ENCODE results near the gene SLC12A8.

Gene SLC12A8

GRCh38 chr3:125177746-125178145 lies 34.8 kb downstream of the SLC12A8 start:
- TF ChIP-seq, protein P1, sequence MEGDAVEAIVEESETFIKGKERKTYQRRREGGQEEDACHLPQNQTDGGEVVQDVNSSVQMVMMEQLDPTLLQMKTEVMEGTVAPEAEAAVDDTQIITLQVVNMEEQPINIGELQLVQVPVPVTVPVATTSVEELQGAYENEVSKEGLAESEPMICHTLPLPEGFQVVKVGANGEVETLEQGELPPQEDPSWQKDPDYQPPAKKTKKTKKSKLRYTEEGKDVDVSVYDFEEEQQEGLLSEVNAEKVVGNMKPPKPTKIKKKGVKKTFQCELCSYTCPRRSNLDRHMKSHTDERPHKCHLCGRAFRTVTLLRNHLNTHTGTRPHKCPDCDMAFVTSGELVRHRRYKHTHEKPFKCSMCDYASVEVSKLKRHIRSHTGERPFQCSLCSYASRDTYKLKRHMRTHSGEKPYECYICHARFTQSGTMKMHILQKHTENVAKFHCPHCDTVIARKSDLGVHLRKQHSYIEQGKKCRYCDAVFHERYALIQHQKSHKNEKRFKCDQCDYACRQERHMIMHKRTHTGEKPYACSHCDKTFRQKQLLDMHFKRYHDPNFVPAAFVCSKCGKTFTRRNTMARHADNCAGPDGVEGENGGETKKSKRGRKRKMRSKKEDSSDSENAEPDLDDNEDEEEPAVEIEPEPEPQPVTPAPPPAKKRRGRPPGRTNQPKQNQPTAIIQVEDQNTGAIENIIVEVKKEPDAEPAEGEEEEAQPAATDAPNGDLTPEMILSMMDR (IDR thresholded peaks at IDR 0.05; ENCODE audit: low read depth, low read length): no peak
- H3K4me3 ChIP-seq (ENCODE audit: low read depth, low read length): no peak overlapping the region

DNA sequence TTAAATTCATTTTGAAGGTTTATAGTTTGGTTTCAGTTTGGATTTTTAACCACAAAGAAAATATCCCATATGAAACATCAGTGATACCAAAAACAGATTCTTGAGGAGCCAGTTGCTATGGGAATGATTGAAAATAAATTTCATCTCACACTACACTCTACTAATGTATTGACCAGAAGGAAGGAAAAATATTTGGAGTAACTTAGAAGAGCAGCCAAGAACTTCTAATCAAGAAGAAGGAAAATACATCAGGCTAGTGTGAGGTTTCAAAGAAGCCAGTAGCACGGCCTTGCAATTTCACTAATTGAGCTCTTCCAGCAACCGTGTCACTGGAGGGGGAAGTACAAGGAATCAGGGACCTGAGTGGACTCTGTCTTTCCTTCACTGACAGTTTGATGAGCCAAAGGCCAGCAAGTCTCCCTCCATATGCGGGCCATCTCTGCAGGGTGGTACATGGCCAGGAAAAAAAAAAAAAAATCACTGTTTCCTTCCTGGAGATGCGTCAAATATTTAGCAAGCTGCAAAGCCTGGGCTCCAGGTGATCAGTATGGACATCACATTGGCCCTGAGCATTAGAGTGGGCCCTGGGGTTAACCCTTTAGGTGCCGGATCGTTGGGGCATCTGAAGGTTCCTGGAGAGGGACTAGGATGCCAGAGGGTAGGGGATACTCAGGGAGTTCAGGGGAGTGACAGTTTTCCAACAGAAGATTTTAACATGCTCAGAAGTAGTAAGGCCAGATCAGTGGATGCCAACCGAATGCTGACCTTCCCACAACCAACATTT lies 37.1 kb downstream of the SLC12A8 start:
- TF ChIP-seq, protein P1 (IDR thresholded peaks at IDR 0.05; ENCODE audit: low read depth, low read length): no peak
- H3K4me3 ChIP-seq (ENCODE audit: low read depth, low read length): no peak overlapping the region

DNA sequence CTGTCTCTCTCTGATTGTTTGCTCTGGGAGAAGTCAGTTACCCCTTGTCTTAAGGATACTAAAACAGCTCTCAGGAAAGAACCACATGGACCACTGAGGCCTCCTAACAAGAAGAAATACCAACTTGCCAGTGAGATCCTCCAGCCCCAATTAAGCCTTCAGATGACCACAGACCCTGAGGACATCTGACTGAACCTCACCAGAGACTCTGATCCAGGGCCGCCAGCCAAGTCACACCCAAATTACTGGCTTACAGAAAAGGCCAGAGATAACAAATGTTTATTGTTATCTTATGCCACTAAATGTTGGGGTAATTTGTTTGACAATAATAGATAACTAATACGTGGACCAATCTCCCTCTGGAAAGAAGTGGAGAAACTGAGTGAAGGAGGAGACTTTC lies 40.2 kb downstream of the SLC12A8 start:
- TF ChIP-seq, protein P1 (IDR thresholded peaks at IDR 0.05; ENCODE audit: low read depth, low read length): no peak
- H3K4me3 ChIP-seq (ENCODE audit: low read depth, low read length): no peak overlapping the region

DNA sequence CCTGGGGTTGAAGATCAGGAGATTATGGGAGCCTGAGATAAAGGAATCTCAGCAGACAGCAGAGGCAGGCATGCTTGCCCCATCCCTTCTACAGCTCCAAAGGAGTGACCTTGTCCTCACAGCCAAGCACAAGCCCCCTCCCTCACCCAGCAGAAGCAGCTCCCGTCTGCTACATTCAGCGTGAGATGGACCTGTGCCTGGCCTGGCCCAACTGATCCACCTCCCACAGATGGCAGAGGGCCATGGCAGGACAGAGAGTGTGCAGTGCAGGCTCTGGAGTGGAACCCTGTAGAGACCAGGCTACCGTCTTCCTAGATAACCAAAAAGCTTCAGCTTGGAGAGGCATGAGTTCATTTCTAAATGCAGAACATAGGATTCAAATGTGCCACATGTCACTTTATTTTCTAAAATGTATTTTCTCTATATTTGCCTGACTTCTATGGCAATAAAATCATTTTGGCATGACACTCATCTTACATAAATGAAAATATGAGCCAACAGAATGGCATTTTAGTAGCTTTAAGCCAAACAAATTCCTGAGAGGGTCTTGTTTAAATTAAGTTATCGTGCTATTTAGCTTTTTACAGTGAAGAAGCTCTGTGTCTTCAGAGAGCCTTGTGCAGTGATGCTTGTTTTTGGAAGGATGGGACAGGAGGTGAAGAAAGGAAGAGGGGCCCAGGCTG lies 43.7 kb downstream of the SLC12A8 start:
- TF ChIP-seq, protein P1 (IDR thresholded peaks at IDR 0.05; ENCODE audit: low read depth, low read length): no peak
- no peak overlapping the region for H3K4me3 ChIP-seq (ENCODE audit: low read depth, low read length)

DNA sequence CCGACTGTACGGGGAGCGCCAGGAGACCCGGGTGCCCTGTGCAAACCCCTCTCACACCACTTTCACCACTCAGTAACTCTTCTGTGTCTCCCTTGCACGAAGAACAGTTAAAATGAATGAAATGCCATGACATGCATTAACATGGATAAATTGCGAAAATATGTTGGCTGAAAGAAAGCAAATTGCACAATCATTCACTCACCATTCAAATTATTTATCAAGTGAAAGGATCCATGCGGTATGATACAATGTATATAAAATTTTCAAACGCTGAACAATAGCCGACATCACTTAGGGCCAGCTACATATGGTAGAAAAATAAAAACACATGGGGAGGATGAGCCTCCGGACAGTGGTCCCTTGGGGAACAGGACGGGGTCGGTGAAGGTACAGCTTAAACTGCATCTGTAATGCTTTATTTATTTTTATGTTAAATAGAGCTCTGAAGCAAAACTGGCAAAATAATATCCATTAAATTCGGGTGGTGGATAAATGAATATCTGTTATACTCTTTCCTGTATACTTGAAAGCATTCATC lies 45.9 kb downstream of the SLC12A8 start:
- no peak overlapping the region for H3K4me3 ChIP-seq (ENCODE audit: low read depth, low read length)
- TF ChIP-seq, protein P1 (IDR thresholded peaks at IDR 0.05; ENCODE audit: low read depth, low read length): no peak

DNA sequence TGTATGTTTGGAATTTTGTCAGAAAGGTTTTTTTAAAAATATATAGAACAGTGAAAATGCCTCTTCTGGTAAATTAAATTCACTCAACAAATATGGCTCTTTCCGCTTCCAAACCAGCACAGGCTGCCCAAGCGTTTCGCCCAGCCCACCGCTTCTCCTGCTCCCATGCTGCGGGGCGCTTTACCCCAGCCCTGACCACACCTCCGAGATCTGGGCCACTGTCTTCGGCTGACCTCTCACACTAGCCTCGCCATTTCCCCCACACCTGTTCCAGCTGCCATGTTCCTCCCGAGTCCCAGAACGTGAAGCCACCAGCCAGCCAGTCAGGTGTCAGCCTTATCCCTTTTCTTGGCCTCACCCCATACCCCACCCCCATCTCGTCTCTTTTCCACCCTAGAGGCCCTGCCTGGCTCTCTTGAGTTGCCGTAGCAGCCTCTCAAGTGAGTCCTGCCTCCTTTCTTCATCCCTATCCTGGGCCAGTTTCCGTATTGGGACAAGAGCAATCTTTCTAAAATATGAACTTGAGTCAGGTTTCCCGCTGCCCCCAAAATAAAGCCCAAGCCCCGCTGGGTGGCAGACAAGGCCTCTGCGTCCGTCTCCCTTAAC lies 46.5 kb downstream of the SLC12A8 start:
- TF ChIP-seq, protein P1 (IDR thresholded peaks at IDR 0.05; ENCODE audit: low read depth, low read length): no peak

More for the DNA sequence above, 46.5 kb downstream of the SLC12A8 start:
- no peak overlapping the region for H3K4me3 ChIP-seq (ENCODE audit: low read depth, low read length)

Measured in WI38 (cell line).